Stimulated activated CD4-positive, alpha-beta T cell treated with anti-CD3 and anti-CD28 coated beads, TNF-alpha, amount 100 ng/mL, for 1 hour (primary cell): Measurements from ENCODE around the gene PRND.

Source experiments
- DNase-seq, 3 donors: peaks; one replicate each; pipeline ENCODE4 v3.0.0-alpha.2; 2020; ENCODE audit warnings: low read depth in 3 of 3, low spot score in 1 of 3

The PRND gene

GRCh38 chr20:4776079-4776630 is 54.4 kb downstream of the PRND start:
- DNase-seq, result no peak
